ENCODE data around the gene ITGA7. TPM values are rescaled to one million over a fixed set of nuclear protein-coding genes. Genes with fewer than 3 reads are reported as not detected.

The ITGA7 gene
- total RNA-seq, 1 donor from 2014 or later: 26.5 TPM

DNA sequence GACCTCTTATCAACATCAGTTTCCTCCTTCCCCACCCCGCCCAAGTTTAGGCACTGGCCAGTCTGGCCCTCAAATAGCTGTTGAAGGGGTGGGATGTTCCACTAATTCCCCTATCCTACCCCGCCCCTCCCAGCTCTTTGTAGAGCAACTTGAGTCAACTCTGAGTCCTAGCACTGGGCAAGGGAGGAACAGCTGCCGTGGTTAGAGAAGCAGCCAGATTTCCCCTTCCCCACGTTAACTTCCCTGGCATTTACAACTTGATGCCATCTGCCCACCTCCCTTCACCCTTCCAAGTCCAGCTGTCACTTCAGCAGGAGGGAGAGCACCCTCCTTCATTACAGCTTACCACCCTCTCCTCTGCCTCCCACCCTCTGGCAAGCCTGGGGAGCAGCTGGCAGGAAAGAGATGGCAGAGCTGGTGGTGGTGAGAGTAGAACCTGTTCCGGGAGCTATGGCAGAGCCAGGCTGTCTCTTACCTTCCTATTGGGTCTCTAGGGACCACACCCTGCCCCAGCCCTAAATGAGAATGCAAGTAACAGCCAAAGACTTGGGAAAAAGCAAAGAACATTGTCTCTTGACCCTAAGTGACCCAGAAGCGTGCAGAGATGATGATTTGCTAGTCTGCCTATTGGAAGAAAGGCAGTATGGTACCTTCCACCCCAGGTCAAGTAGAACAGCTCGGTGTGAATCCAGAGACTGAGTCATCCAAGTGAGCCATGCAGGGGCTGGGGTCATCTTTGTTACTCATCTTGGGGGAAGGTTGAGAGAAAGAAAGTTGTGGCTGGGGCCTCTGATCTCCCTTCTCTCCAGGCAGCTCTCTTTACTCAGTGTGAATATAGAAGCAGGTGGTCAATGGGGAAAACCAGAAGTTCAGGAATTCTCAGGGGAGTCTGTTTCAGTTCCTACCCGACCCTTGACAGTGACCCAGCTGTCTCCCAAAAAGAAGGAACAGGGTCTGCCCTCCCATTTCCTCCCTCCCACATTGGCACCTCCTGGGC is 9.6 kb upstream of the ITGA7 start:
- H3K4me2 ChIP-seq (ENCODE audit: low read length): peak overlapping the region; percentile 87
- peak overlapping the region; percentile 88 for H3K27ac Mint-ChIP-seq (ENCODE audit: unreplicated experiment)
- H3K4me3 ChIP-seq (ENCODE audit: insufficient read depth, low read depth, low read length): peak overlapping the region; percentile 78
- DNase-seq (ENCODE audit: low read depth) (peak; percentile 74), FAIRE-seq (no peak)
- H3K27ac ChIP-seq (ENCODE audit: low read depth, low read length): peak overlapping the region; percentile 92
- TF ChIP-seq, protein P1, sequence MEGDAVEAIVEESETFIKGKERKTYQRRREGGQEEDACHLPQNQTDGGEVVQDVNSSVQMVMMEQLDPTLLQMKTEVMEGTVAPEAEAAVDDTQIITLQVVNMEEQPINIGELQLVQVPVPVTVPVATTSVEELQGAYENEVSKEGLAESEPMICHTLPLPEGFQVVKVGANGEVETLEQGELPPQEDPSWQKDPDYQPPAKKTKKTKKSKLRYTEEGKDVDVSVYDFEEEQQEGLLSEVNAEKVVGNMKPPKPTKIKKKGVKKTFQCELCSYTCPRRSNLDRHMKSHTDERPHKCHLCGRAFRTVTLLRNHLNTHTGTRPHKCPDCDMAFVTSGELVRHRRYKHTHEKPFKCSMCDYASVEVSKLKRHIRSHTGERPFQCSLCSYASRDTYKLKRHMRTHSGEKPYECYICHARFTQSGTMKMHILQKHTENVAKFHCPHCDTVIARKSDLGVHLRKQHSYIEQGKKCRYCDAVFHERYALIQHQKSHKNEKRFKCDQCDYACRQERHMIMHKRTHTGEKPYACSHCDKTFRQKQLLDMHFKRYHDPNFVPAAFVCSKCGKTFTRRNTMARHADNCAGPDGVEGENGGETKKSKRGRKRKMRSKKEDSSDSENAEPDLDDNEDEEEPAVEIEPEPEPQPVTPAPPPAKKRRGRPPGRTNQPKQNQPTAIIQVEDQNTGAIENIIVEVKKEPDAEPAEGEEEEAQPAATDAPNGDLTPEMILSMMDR (IDR thresholded peaks at IDR 0.05; ENCODE audit: insufficient read depth, low read depth, low read length): no peak
- TF ChIP-seq EZH2 (IDR thresholded peaks at IDR 0.05; ENCODE audit: insufficient read depth, low read length): no peak
- H3K9me3 Mint-ChIP-seq (ENCODE audit: unreplicated experiment): no peaks in the 10 kb centered on the region
- H3K4me1 ChIP-seq (ENCODE audit: insufficient read depth, low read length): peaks cover 74% of the 10 kb centered on the region
- H3K4me3 Mint-ChIP-seq (ENCODE audit: unreplicated experiment): peak overlapping the region; percentile 84
- H4K20me1 ChIP-seq (ENCODE audit: insufficient read depth, low read length): peaks cover 7% of the 10 kb centered on the region
- no peaks in the 10 kb centered on the region for H3K79me2 ChIP-seq (ENCODE audit: insufficient read depth, low read length)
- no peaks in the 10 kb centered on the region for H3K9me3 ChIP-seq (ENCODE audit: insufficient read depth, low read depth, low read length)
- peaks cover 10% of the 10 kb centered on the region for H3K27me3 Mint-ChIP-seq (ENCODE audit: low read depth, unreplicated experiment)
- no peaks in the 10 kb centered on the region for H3K36me3 ChIP-seq (ENCODE audit: insufficient read depth, low read length)
- no peaks in the 10 kb centered on the region for H3K36me3 Mint-ChIP-seq (ENCODE audit: low read depth, unreplicated experiment)
- H3K9ac ChIP-seq (ENCODE audit: low read length): peak overlapping the region; percentile 88
- H3K27me3 ChIP-seq (ENCODE audit: insufficient read depth, low read length): no peaks in the 10 kb centered on the region
- peaks cover 39% of the 10 kb centered on the region for H3K4me1 Mint-ChIP-seq (ENCODE audit: low read depth, unreplicated experiment)
- no peak overlapping the region for H2AFZ ChIP-seq (ENCODE audit: low read depth, low read length)

DNA sequence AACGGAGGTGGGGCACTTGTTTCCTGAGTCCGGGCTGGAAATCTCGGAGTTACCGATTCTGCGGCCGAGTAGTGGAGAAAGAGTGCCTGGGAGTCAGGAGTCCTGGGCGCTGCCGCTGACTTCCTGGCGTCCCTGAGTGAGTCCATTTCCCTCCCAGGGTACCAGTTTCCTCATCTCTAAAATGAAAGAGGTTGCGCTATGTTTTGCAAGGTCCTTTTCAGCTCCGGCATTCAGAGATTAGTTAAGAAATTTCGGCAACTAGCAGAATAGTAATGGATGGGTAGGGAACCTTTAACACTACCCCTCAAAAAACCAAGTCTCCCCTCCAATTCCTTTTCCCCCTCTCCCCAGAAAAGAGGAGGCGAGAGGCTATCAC is 8.9 kb upstream of the ITGA7 start:
- Mint-ChIP-seq H3K36me3 (ENCODE audit: low read depth, unreplicated experiment) (no peaks in the 10 kb centered on the region), H3K27ac (ENCODE audit: unreplicated experiment) (peak overlapping the region; percentile 72), H3K9me3 (ENCODE audit: unreplicated experiment) (no peaks in the 10 kb centered on the region), H3K4me3 (ENCODE audit: unreplicated experiment) (peak overlapping the region; percentile 84), H3K27me3 (ENCODE audit: low read depth, unreplicated experiment) (peaks cover 16% of the 10 kb centered on the region), H3K4me1 (ENCODE audit: low read depth, unreplicated experiment) (peaks cover 43% of the 10 kb centered on the region)
- Histone ChIP-seq H2AFZ (ENCODE audit: low read depth, low read length) (peak overlapping the region; percentile 94), H3K4me1 (ENCODE audit: insufficient read depth, low read length) (peaks cover 74% of the 10 kb centered on the region), H4K20me1 (ENCODE audit: insufficient read depth, low read length) (peaks cover 7% of the 10 kb centered on the region), H3K27me3 (ENCODE audit: insufficient read depth, low read length) (no peaks in the 10 kb centered on the region), H3K4me2 (ENCODE audit: low read length) (peak overlapping the region; percentile 87), H3K79me2 (ENCODE audit: insufficient read depth, low read length) (no peaks in the 10 kb centered on the region), H3K9ac (ENCODE audit: low read length) (peak overlapping the region; percentile 88), H3K36me3 (ENCODE audit: insufficient read depth, low read length) (no peaks in the 10 kb centered on the region), H3K9me3 (ENCODE audit: insufficient read depth, low read depth, low read length) (no peaks in the 10 kb centered on the region), H3K4me3 (ENCODE audit: insufficient read depth, low read depth, low read length) (peak overlapping the region; percentile 78), H3K27ac (ENCODE audit: low read depth, low read length) (peak overlapping the region; percentile 92)
- TF ChIP-seq, protein P1 (IDR thresholded peaks at IDR 0.05; ENCODE audit: insufficient read depth, low read depth, low read length): no peak
- no peak for TF ChIP-seq EZH2 (IDR thresholded peaks at IDR 0.05; ENCODE audit: insufficient read depth, low read length)
- DNase-seq (ENCODE audit: low read depth) (no peak), FAIRE-seq (no peak)

Data from astrocyte (in vitro differentiated cells and primary cell).